H1 (cell line): ENCODE data around the gene FH. TPM values are rescaled to one million over a fixed set of nuclear protein-coding genes. Genes with fewer than 3 reads are reported as not detected.

ENCODE experiments used
- CTCF ChIA-PET: fragments of 300-600 bp; sonication (Branson Sonifier 250); formaldehyde crosslinking; loops from one replicate; lab custom pipeline; 2021; ENCODE audit not compliant: partially characterized antibody; lab: Charles Lee
- POLR2A ChIA-PET: fragments of 300-600 bp; sonication (Branson Sonifier 250); formaldehyde crosslinking; loops from one replicate; lab custom pipeline; 2021; ENCODE audit warnings: inconsistent platforms; ENCODE audit not compliant: partially characterized antibody; lab: Charles Lee
- DNase-seq, 2 experiments: peaks; one replicate each; pipeline versions ENCODE4 v3.0.0 to v3.0.0-alpha.2; 2010 to 2022; ENCODE audit warnings: low spot score in 2 of 2, low read depth in 1 of 2, mixed read lengths in 1 of 2
- FAIRE-seq: peaks from 2 replicates; lab custom pipeline; 2011; peaks lifted over from hg19 to GRCh38; lab: Jason Lieb, UNC
- H2AFZ ChIP-seq: 2 replicates; pipeline ENCODE4 v1.8.1; 2012; ENCODE audit warnings: low read length, inconsistent platforms
- H2AK5ac ChIP-seq: 2 replicates; pipeline ENCODE4 v1.6.1; 2013; ENCODE audit warnings: low read depth, low read length
- H2BK120ac ChIP-seq: replicated peaks from 2 replicates; pipeline ENCODE3; 2013; ENCODE audit warnings: low read depth, low read length, inconsistent platforms
- H2BK12ac ChIP-seq: 2 replicates; pipeline ENCODE4 v1.6.1; 2013; ENCODE audit warnings: low read depth, low read length
- H2BK15ac ChIP-seq: 2 replicates; pipeline ENCODE4 v1.6.1; 2013; ENCODE audit warnings: low read length
- H2BK20ac ChIP-seq: 2 replicates; pipeline ENCODE4 v1.6.1; 2013; ENCODE audit warnings: low read length
- H2BK5ac ChIP-seq: 2 replicates; pipeline ENCODE4 v1.6.1; 2013; ENCODE audit warnings: low read depth, low read length
- H3K14ac ChIP-seq: 2 replicates; pipeline ENCODE4 v1.6.1; 2013; ENCODE audit warnings: inconsistent platforms; ENCODE audit not compliant: insufficient read length
- H3K18ac ChIP-seq: 2 replicates; pipeline ENCODE4 v1.6.1; 2013; ENCODE audit warnings: low read length; ENCODE audit errors: extremely low read depth
- H3K23ac ChIP-seq: 2 replicates; pipeline ENCODE4 v1.6.1; 2013; ENCODE audit warnings: inconsistent platforms; ENCODE audit not compliant: insufficient read length
- H3K23me2 ChIP-seq: 2 replicates; pipeline ENCODE4 v1.6.1; 2013; ENCODE audit warnings: low read depth, low read length
- H3K27ac ChIP-seq: 2 replicates; pipeline ENCODE4 v1.6.1; 2011; ENCODE audit warnings: low read depth, low read length, inconsistent platforms
- H3K27me3 ChIP-seq, 4 experiments: replicated peaks in 1 of 4; 1 replicate in 1 of 4; 2 replicates in 3 of 4; pipeline versions ENCODE4 v1.6.1 to v1.8.1; 2011 to 2013; ENCODE audit warnings: low read length in 3 of 4, mild to moderate bottlenecking in 3 of 4, inconsistent platforms in 2 of 4, mixed read lengths in 2 of 4, moderate library complexity in 1 of 4; ENCODE audit not compliant: control insufficient read depth in 3 of 4, insufficient read depth in 3 of 4; ENCODE audit errors: extremely low read depth in 1 of 4
- H3K36me3 ChIP-seq, 4 experiments: 2 replicates each; pipeline versions ENCODE4 v1.6.1 to v1.8.1; 2011 to 2013; ENCODE audit warnings: mild to moderate bottlenecking in 4 of 4, low read length in 3 of 4, moderate library complexity in 2 of 4, control low read depth in 1 of 4, inconsistent platforms in 1 of 4; ENCODE audit not compliant: insufficient read depth in 4 of 4, control insufficient read depth in 2 of 4
- H3K4ac ChIP-seq: replicated peaks from 2 replicates; pipeline ENCODE3; 2013; ENCODE audit warnings: low read length, low read depth, mixed read lengths, inconsistent platforms; ENCODE audit not compliant: insufficient read length
- H3K4me1 ChIP-seq, 4 experiments: replicated peaks in 1 of 4; 1 replicate in 1 of 4; 2 replicates in 3 of 4; pipeline versions ENCODE4 v1.6.1 to v1.8.1; 2011 to 2013; ENCODE audit warnings: low read length in 3 of 4, inconsistent platforms in 2 of 4, mixed read lengths in 1 of 4; ENCODE audit not compliant: insufficient read depth in 4 of 4, control insufficient read depth in 3 of 4
- H3K4me2 ChIP-seq, 2 experiments: 2 replicates each; pipeline versions ENCODE4 v1.6.1 to v1.8.1; 2011 to 2013; ENCODE audit warnings: low read depth in 2 of 2, low read length in 2 of 2, control low read depth in 1 of 2, inconsistent platforms in 1 of 2, mild to moderate bottlenecking in 1 of 2; ENCODE audit not compliant: insufficient read depth in 1 of 2
- H3K4me3 ChIP-seq, 4 experiments: fragments of 200-600, 300-600 bp in 1 of 4; sonication (generic), shearing (Covaris generic), sonication (Bioruptor Twin) in 1 of 4; 2 replicates each; pipeline versions ENCODE4 v1.5.1 to v1.8.1; 2011 to 2016; ENCODE audit warnings: low read length in 4 of 4, low read depth in 3 of 4, control low read depth in 2 of 4, inconsistent platforms in 2 of 4, mild to moderate bottlenecking in 2 of 4, mixed read lengths in 1 of 4, moderate library complexity in 1 of 4; ENCODE audit not compliant: insufficient read depth in 2 of 4; ENCODE audit errors: extremely low read depth in 1 of 4
- H3K56ac ChIP-seq: replicated peaks from 2 replicates; pipeline ENCODE3; 2013; ENCODE audit warnings: low read depth, mild to moderate bottlenecking, mixed read lengths, low read length, inconsistent platforms; ENCODE audit not compliant: insufficient read length
- H3K79me1 ChIP-seq: 2 replicates; pipeline ENCODE4 v1.6.1; 2013; ENCODE audit warnings: low read depth, low read length, control low read depth
- H3K79me2 ChIP-seq, 2 experiments: 2 replicates each; pipeline versions ENCODE4 v1.6.1 to v1.8.1; 2012 to 2013; ENCODE audit warnings: low read length in 2 of 2, mild to moderate bottlenecking in 2 of 2, inconsistent platforms in 1 of 2; ENCODE audit not compliant: insufficient read depth in 2 of 2, control insufficient read depth in 1 of 2
- H3K9ac ChIP-seq, 4 experiments: replicated peaks in 1 of 4; 1 replicate in 1 of 4; 2 replicates in 3 of 4; pipeline versions ENCODE4 v1.6.1 to v1.8.1; 2011 to 2013; ENCODE audit warnings: low read depth in 3 of 4, low read length in 3 of 4, control low read depth in 2 of 4, mild to moderate bottlenecking in 2 of 4, moderate library complexity in 2 of 4, inconsistent platforms in 1 of 4; ENCODE audit errors: extremely low read depth in 1 of 4
- H3K9me3 ChIP-seq, 2 experiments: 2 replicates each; pipeline versions ENCODE4 v1.6.1 to v1.8.1; 2012 to 2013; ENCODE audit warnings: mild to moderate bottlenecking in 2 of 2, moderate library complexity in 2 of 2, control low read depth in 1 of 2, inconsistent platforms in 1 of 2, low read depth in 1 of 2, low read length in 1 of 2, mixed read lengths in 1 of 2; ENCODE audit not compliant: insufficient read depth in 2 of 2
- H4K20me1 ChIP-seq, 2 experiments: replicated peaks in 1 of 2; 2 replicates each; pipeline versions ENCODE3 to v1.8.1; 2011 to 2013; ENCODE audit warnings: inconsistent platforms in 2 of 2, low read length in 2 of 2, mild to moderate bottlenecking in 1 of 2; ENCODE audit not compliant: insufficient read depth in 2 of 2, control insufficient read depth in 1 of 2
- H4K5ac ChIP-seq: 2 replicates; pipeline ENCODE4 v1.6.1; 2013; ENCODE audit warnings: low read length, low read depth, mixed read lengths, inconsistent platforms; ENCODE audit not compliant: insufficient read length
- H4K8ac ChIP-seq: 2 replicates; pipeline ENCODE4 v1.8.0; 2013; ENCODE audit warnings: mild to moderate bottlenecking, moderate library complexity, low read length, inconsistent platforms; ENCODE audit not compliant: insufficient read depth; ENCODE audit errors: extremely low read depth
- H4K91ac ChIP-seq: replicated peaks from 2 replicates; pipeline ENCODE3; 2013; ENCODE audit warnings: low read length, mixed read lengths, inconsistent platforms; ENCODE audit not compliant: insufficient read length
- EGR1 ChIP-seq: IDR thresholded peaks from 2 replicates; pipeline ENCODE4 v1.6.1; 2011; ENCODE audit warnings: low read depth, low read length, borderline replicate concordance
- EZH2 ChIP-seq: fragments of 200-600 bp; sonication (generic); IDR thresholded peaks from 2 replicates; pipeline ENCODE4 v1.7.1; 2012; ENCODE audit warnings: low read depth, mild to moderate bottlenecking, moderate library complexity, low read length, inconsistent platforms; ENCODE audit not compliant: severe bottlenecking
- GABPA ChIP-seq: IDR thresholded peaks from 2 replicates; pipeline ENCODE4 v1.6.1; 2011; ENCODE audit warnings: mild to moderate bottlenecking, low read length, moderate library complexity, borderline replicate concordance; ENCODE audit not compliant: insufficient read depth
- POU5F1 ChIP-seq: IDR thresholded peaks from 2 replicates; pipeline ENCODE4 v1.6.1; 2011; ENCODE audit warnings: low read depth, mild to moderate bottlenecking, low read length, moderate library complexity
- SAP30 ChIP-seq: fragments of 300-600 bp; sonication (generic); IDR thresholded peaks from 2 replicates; pipeline ENCODE4 v1.7.1; 2012; ENCODE audit warnings: low read length, moderate library complexity, mild to moderate bottlenecking, inconsistent platforms; ENCODE audit not compliant: insufficient read depth, insufficient replicate concordance
- TAF7 ChIP-seq: optimal IDR thresholded peaks from 2 replicates; pipeline ENCODE3; 2011; ENCODE audit warnings: low read depth, mild to moderate bottlenecking, inconsistent platforms, low read length, moderate library complexity, borderline replicate concordance
- TEAD4 ChIP-seq: IDR thresholded peaks from 2 replicates; pipeline ENCODE4 v1.6.1; 2012; ENCODE audit warnings: low read depth, low read length, inconsistent platforms, mixed read lengths
- WGBS, 2 experiments: shearing (Covaris generic) in 1 of 2; methylation state at CpG; one replicate each; pipeline versions ENCODE4 v1.1.6 to v1.1.7; 2013 to 2015; ENCODE audit warnings: low lambda C conversion rate in 2 of 2, mixed read lengths in 2 of 2, inconsistent platforms in 1 of 2, low coverage in 1 of 2, missing lambda C conversion rate in 1 of 2; ENCODE audit not compliant: insufficient replicate concordance in 2 of 2, insufficient coverage in 1 of 2, insufficient read length in 1 of 2; ENCODE audit errors: extremely low coverage in 1 of 2, missing lambda C conversion rate in 1 of 2; 5-methylcytosine and 5-hydroxymethylcytosine counted together
- long read RNA-seq, 2 experiments: library from RNA in 1 of 2; library from capped mRNA in 1 of 2; stranded (forward); transcript quantifications; one replicate each; pipeline ENCODE4 v2.0.0, GENCODE V29; 2021; ENCODE audit warnings: inconsistent platforms in 1 of 2
- polyA minus RNA-seq, 3 experiments: library from RNA; depleted of rRNA, polyadenylated mRNA; stranded (reverse); fragments of >200 nt; gene quantifications; 1 replicate in 2 of 3; 2 replicates in 1 of 3; pipeline ENCODE4 v1.2.3, GENCODE V29; 2011
- polyA plus RNA-seq, 7 experiments: library from polyadenylated mRNA; depleted of rRNA in 3 of 7; stranded (reverse) in 5 of 7; unstranded in 2 of 7; fragments of >200 nt in 5 of 7; fragments of 200-250 nt in 2 of 7; gene quantifications; 1 replicate in 5 of 7; 2 replicates in 1 of 7; 4 replicates in 1 of 7; pipeline versions ENCODE4 v1.2.1 to v1.2.3, GENCODE V29; 2011 to 2013; ENCODE audit warnings: missing spikeins in 2 of 7, mixed read lengths in 2 of 7
- total RNA-seq: library from RNA; stranded (reverse); fragmentation: NEBNext Ultra II Directional; extraction: Animal tissue kit (Norgen Biotek cat#: 25700); gene quantifications from 2 replicates; pipeline ENCODE4 v1.2.1, GENCODE V29; 2021

Gene FH
- total RNA-seq (80.5 and 81.9 TPM in 2 replicates), polyA plus RNA-seq (2011; rRNA removed) (28.1 and 45.0 TPM in 2 replicates), polyA minus RNA-seq (2011; rRNA and poly(A)+ RNA removed) (42.8 and 61.8 TPM in 2 replicates)
- 50.3 TPM for polyA plus RNA-seq (2011; cell fraction: cytosol; rRNA removed)
- 29.3 TPM for polyA plus RNA-seq (2011; cell fraction: nucleus; rRNA removed)
- polyA plus RNA-seq (2012, experiment 1 of 2): 77.7 to 99.0 TPM (median 80.9 TPM) in 4 replicates
- 23.2 TPM for polyA plus RNA-seq (2012, experiment 2 of 2)
- 55.0 TPM for polyA plus RNA-seq (2013, experiment 1 of 2)
- 53.9 TPM for polyA plus RNA-seq (2013, experiment 2 of 2)
- polyA minus RNA-seq (2011; cell fraction: cytosol; rRNA and poly(A)+ RNA removed): 29.6 TPM
- 33.5 TPM for polyA minus RNA-seq (2011; cell fraction: nucleus; rRNA and poly(A)+ RNA removed)
- long read RNA-seq, experiment 1, transcript FH-201 (10 exons, 1,797 nt): major isoform, 55 of 102 reads
- long read RNA-seq, experiment 1, partial matches to known transcripts: 38 of 102 reads
- long read RNA-seq, experiment 1, other reads (novel, unspliced or antisense): 9 of 102 reads
- long read RNA-seq, experiment 2, transcript FH-201 (10 exons, 1,797 nt): major isoform, 95 of 103 reads
- long read RNA-seq, experiment 2, partial matches to known transcripts: 5 of 103 reads
- long read RNA-seq, experiment 2, other reads (novel, unspliced or antisense): 3 of 103 reads

- FAIRE-seq (peak; percentile 83), DNase-seq (peak; percentile 75 to 88)
- WGBS, 2 experiments: 1% methylated on average over 48 of the region's 70 CpGs; no CpG with 5 or more reads in 1 of the 2 experiments
- Histone ChIP-seq H3K27ac (0 out of 2 replicates have a peak within 1 kb of the TSS, but pooled peaks have one; percentile 27), H3K4me2 (peak within 1 kb of the TSS; percentile 61 to 78), H4K5ac (peak within 1 kb of the TSS; percentile 69), H3K36me3 (peaks cover 0 to 4% (median 0%) of the 10 kb centered on the region in 4 experiments; a peak in 2 of 8 replicates), H3K4me3 (peak within 1 kb of the TSS; percentile 77 to 90 (median 84)), H2BK12ac (no peak within 1 kb of the TSS), H4K8ac (peak within 1 kb of the TSS; percentile 80), H3K56ac (no peak within 1 kb of the TSS), H4K20me1 (no peaks in the 10 kb centered on the region), H2BK20ac (no peak within 1 kb of the TSS), H3K4ac (no peak within 1 kb of the TSS), H3K9me3 (no peaks in the 10 kb centered on the region), H3K27me3 (no peaks in the 10 kb centered on the region), H2AFZ (peak within 1 kb of the TSS; percentile 43), H2BK5ac (peak within 1 kb of the TSS; percentile 60; the same call in 1 of the 2 replicates), H2AK5ac (no peak within 1 kb of the TSS), H2BK15ac (no peak within 1 kb of the TSS), H3K23me2 (no peaks in the 10 kb centered on the region), H3K9ac (peak within 1 kb of the TSS; percentile 33 to 92 (median 53); a peak in 6 of 7 replicates), H3K14ac (no peak within 1 kb of the TSS), H4K91ac (peak within 1 kb of the TSS; percentile 74), H3K79me2 (peaks cover 0 to 36% of the 10 kb centered on the region in 2 experiments; a peak in 3 of 4 replicates), H2BK120ac (no peak within 1 kb of the TSS), H3K79me1 (peaks cover 2% of the 10 kb centered on the region; the same call in 1 of the 2 replicates), H3K23ac (no peak within 1 kb of the TSS), H3K18ac (peak within 1 kb of the TSS; percentile 11; the same call in 1 of the 2 replicates), H3K4me1 (peaks cover 0 to 2% (median 0%) of the 10 kb centered on the region in 4 experiments; a peak in 1 of 7 replicates)
- ChIA-PET CTCF (interaction anchor here (0.6 to 1.8 kb wide), 4 partner anchors 17 to 632 kb away, joined by 3 to 5 read pairs (median 4); no protein-coding TSS in a partner anchor), POLR2A (interaction anchor here (0.6 kb wide), 3 partner anchors 65 to 325 kb away, joined by 3 to 6 read pairs (median 4); no protein-coding TSS in a partner anchor)
- no peak for TF ChIP-seq TEAD4
- no peak for TF ChIP-seq SAP30
- TF ChIP-seq TAF7: no peak
- no peak for TF ChIP-seq EZH2
- peak; percentile 56; the same call in 1 of the 2 replicates for TF ChIP-seq EGR1
- no peak for TF ChIP-seq POU5F1
- no peak for TF ChIP-seq GABPA
Measured at GRCh38 chr1:241519308-241520079, at the start of gene FH. Gene FH (minus strand): TSS chr1:241519755. CDS start chr1:241519722, 33 bp downstream.
